H9 (cell line): ENCODE data around the gene OPA3. TPM values are rescaled to one million over a fixed set of nuclear protein-coding genes. Genes with fewer than 3 reads are reported as not detected.

Source experiments
- DNase-seq: peaks from one replicate; pipeline ENCODE4 v3.0.0-alpha.2; 2017
- H2AFZ ChIP-seq: one replicate; pipeline ENCODE4 v1.6.1; 2013; ENCODE audit warnings: mild to moderate bottlenecking, low read length, control low read depth, moderate library complexity
- H2AK5ac ChIP-seq: 2 replicates; pipeline ENCODE4 v1.6.1; 2013; ENCODE audit warnings: low read length, control low read depth, mixed read lengths; ENCODE audit not compliant: insufficient read length
- H2BK120ac ChIP-seq: one replicate; pipeline ENCODE4 v1.6.1; 2013; ENCODE audit warnings: low read depth, mild to moderate bottlenecking, low read length, control low read depth, inconsistent platforms; ENCODE audit not compliant: poor library complexity, severe bottlenecking
- H2BK12ac ChIP-seq: 2 replicates; pipeline ENCODE4 v1.6.1; 2013; ENCODE audit warnings: low read length, control low read depth, mixed read lengths, low read depth; ENCODE audit not compliant: insufficient read length
- H2BK15ac ChIP-seq: 2 replicates; pipeline ENCODE4 v1.6.1; 2013; ENCODE audit warnings: low read depth, low read length, control low read depth
- H2BK20ac ChIP-seq: one replicate; pipeline ENCODE4 v1.6.1; 2013; ENCODE audit warnings: low read depth, mild to moderate bottlenecking, low read length, control low read depth, inconsistent platforms; ENCODE audit not compliant: poor library complexity, severe bottlenecking
- H2BK5ac ChIP-seq: 2 replicates; pipeline ENCODE4 v1.6.1; 2013; ENCODE audit warnings: low read length, control low read depth, mixed read lengths; ENCODE audit not compliant: insufficient read length
- H3K14ac ChIP-seq: 2 replicates; pipeline ENCODE4 v1.6.1; 2013; ENCODE audit warnings: low read length, control low read depth; ENCODE audit not compliant: insufficient read depth
- H3K18ac ChIP-seq: 2 replicates; pipeline ENCODE4 v1.6.1; 2013; ENCODE audit warnings: low read depth, mild to moderate bottlenecking, mixed read lengths, low read length, control low read depth; ENCODE audit not compliant: insufficient read length
- H3K23ac ChIP-seq: 2 replicates; pipeline ENCODE4 v1.6.1; 2013; ENCODE audit warnings: low read length, control low read depth, mixed read lengths, low read depth; ENCODE audit not compliant: insufficient read length
- H3K23me2 ChIP-seq: 2 replicates; pipeline ENCODE4 v1.6.1; 2013; ENCODE audit warnings: low read depth, mild to moderate bottlenecking, mixed read lengths, low read length, control low read depth; ENCODE audit not compliant: insufficient read length, poor library complexity, severe bottlenecking
- H3K27ac ChIP-seq: 2 replicates; pipeline ENCODE4 v1.5.1; 2013; ENCODE audit warnings: low read length, control low read depth, mixed read lengths, low read depth; ENCODE audit not compliant: insufficient read length
- H3K27me3 ChIP-seq: 2 replicates; pipeline ENCODE4 v1.6.1; 2013; ENCODE audit warnings: low read length, control low read depth, inconsistent platforms; ENCODE audit not compliant: insufficient read depth
- H3K4ac ChIP-seq: 2 replicates; pipeline ENCODE4 v1.6.1; 2013; ENCODE audit warnings: low read depth, mild to moderate bottlenecking, control low read depth, inconsistent platforms, low read length, moderate library complexity
- H3K4me1 ChIP-seq: 2 replicates; pipeline ENCODE4 v1.6.1; 2013; ENCODE audit warnings: low read length, control low read depth, inconsistent platforms; ENCODE audit not compliant: insufficient read depth
- H3K4me2 ChIP-seq: 2 replicates; pipeline ENCODE4 v1.6.1; 2013; ENCODE audit warnings: low read length, control low read depth, mixed read lengths; ENCODE audit not compliant: insufficient read length, insufficient read depth
- H3K56ac ChIP-seq: 2 replicates; pipeline ENCODE4 v1.6.1; 2013; ENCODE audit warnings: low read depth, mild to moderate bottlenecking, mixed read lengths, low read length, control low read depth; ENCODE audit not compliant: insufficient read length
- H3K79me1 ChIP-seq: 2 replicates; pipeline ENCODE4 v1.6.1; 2013; ENCODE audit warnings: low read depth, mild to moderate bottlenecking, moderate library complexity, low read length, control low read depth, inconsistent platforms; ENCODE audit not compliant: insufficient read depth, poor library complexity, severe bottlenecking
- H3K79me2 ChIP-seq: 2 replicates; pipeline ENCODE4 v1.6.1; 2013; ENCODE audit warnings: low read length, control low read depth, inconsistent platforms; ENCODE audit not compliant: insufficient read depth
- H3K9ac ChIP-seq: 2 replicates; pipeline ENCODE4 v1.6.1; 2013; ENCODE audit warnings: low read length, control low read depth, mixed read lengths; ENCODE audit not compliant: insufficient read length; ENCODE audit errors: extremely low read depth
- H3K9me3 ChIP-seq: one replicate; pipeline ENCODE4 v1.6.1; 2013; ENCODE audit warnings: low read depth, low read length, inconsistent platforms; ENCODE audit not compliant: control insufficient read depth
- H3T11ph ChIP-seq: one replicate; pipeline ENCODE4 v1.6.1; 2013; ENCODE audit warnings: mild to moderate bottlenecking, low read length, control low read depth, inconsistent platforms
- H4K20me1 ChIP-seq: one replicate; pipeline ENCODE4 v1.6.1; 2013; ENCODE audit not compliant: control insufficient read depth, insufficient read length, insufficient read depth
- H4K5ac ChIP-seq: 2 replicates; pipeline ENCODE4 v1.6.1; 2013; ENCODE audit warnings: low read depth, mild to moderate bottlenecking, mixed read lengths, low read length, control low read depth; ENCODE audit not compliant: insufficient read length
- H4K8ac ChIP-seq: replicated peaks from 2 replicates; pipeline ENCODE4 v1.6.1; 2013; ENCODE audit warnings: low read length, control low read depth, mixed read lengths, low read depth; ENCODE audit not compliant: insufficient read length
- H4K91ac ChIP-seq: 2 replicates; pipeline ENCODE4 v1.6.1; 2013; ENCODE audit warnings: low read depth, mild to moderate bottlenecking, moderate library complexity, mixed read lengths, low read length, control low read depth; ENCODE audit not compliant: insufficient read length
- H3K27ac Mint-ChIP-seq, 3 experiments: 2 replicates in 2 of 3; 3 replicates in 1 of 3; pipeline ENCODE4 v1.8.0; 2020 to 2021; ENCODE audit warnings: mixed read lengths in 3 of 3, mild to moderate bottlenecking in 1 of 3, moderate library complexity in 1 of 3
- H3K27me3 Mint-ChIP-seq: 2 replicates; pipeline ENCODE4 v1.8.0; 2021; ENCODE audit warnings: low read depth, mild to moderate bottlenecking, moderate library complexity, mixed read lengths
- H3K36me3 Mint-ChIP-seq, 3 experiments: 2 replicates in 2 of 3; 3 replicates in 1 of 3; pipeline ENCODE4 v1.8.0; 2020 to 2021; ENCODE audit warnings: low read depth in 3 of 3, mixed read lengths in 3 of 3; ENCODE audit not compliant: insufficient read depth in 1 of 3
- H3K4me1 Mint-ChIP-seq, 2 experiments: 2 replicates each; pipeline ENCODE4 v1.8.0; 2020; ENCODE audit warnings: mixed read lengths in 2 of 2
- H3K4me3 Mint-ChIP-seq, 2 experiments: 2 replicates in 1 of 2; 3 replicates in 1 of 2; pipeline ENCODE4 v1.8.0; 2020 to 2021; ENCODE audit warnings: mild to moderate bottlenecking in 2 of 2, mixed read lengths in 2 of 2, moderate library complexity in 1 of 2
- H3K9me3 Mint-ChIP-seq, 2 experiments: 2 replicates in 1 of 2; 3 replicates in 1 of 2; pipeline ENCODE4 v1.8.0; 2020; ENCODE audit warnings: mild to moderate bottlenecking in 2 of 2, mixed read lengths in 2 of 2, moderate library complexity in 1 of 2
- WGBS: extraction: QIAGEN DNeasy Blood & Tissue Kit; methylation state at CpG from one replicate; pipeline ENCODE4 v1.1.7; 2013; ENCODE audit warnings: missing lambda C conversion rate, low lambda C conversion rate, mixed read lengths; ENCODE audit not compliant: insufficient read length; ENCODE audit errors: extremely low coverage; 5-methylcytosine and 5-hydroxymethylcytosine counted together
- total RNA-seq: library from RNA; stranded (reverse); gene quantifications from 2 replicates; pipeline ENCODE4 v1.2.1, GENCODE V29; 2021
- TF ChIP-seq, protein P1 (sequence below): fragments of 200-600 bp; sonication (generic); conservative IDR thresholded peaks from 3 replicates; pipeline ENCODE4 v1.8.0; 2021; ENCODE audit warnings: antibody characterized with exemption, mild to moderate bottlenecking

OPA3 gene
- total RNA-seq, 1 experiment from 2014 or later = 13.0 TPM

- Histone ChIP-seq H4K5ac (no peak overlapping the region), H2BK12ac (no peak overlapping the region), H2AK5ac (no peak overlapping the region), H2BK120ac (no peak overlapping the region), H4K91ac (no peak overlapping the region), H3K23me2 (no peaks in the 10 kb centered on the region), H3K56ac (no peak overlapping the region), H3K9ac (no peak overlapping the region), H2BK5ac (no peak overlapping the region), H2AFZ (no peak overlapping the region), H4K8ac (no peak overlapping the region), H3K23ac (no peak overlapping the region), H3K79me2 (no peaks in the 10 kb centered on the region), H2BK20ac (no peak overlapping the region), H3T11ph (no peak overlapping the region), H3K27ac (no peak overlapping the region), H3K79me1 (no peaks in the 10 kb centered on the region), H3K4me2 (no peak overlapping the region), H3K4me1 (peaks cover 4% of the 10 kb centered on the region; the same call in 1 of the 2 replicates), H3K9me3 (no peaks in the 10 kb centered on the region), H3K27me3 (no peaks in the 10 kb centered on the region), H3K18ac (no peak overlapping the region), H3K14ac (no peak overlapping the region), H3K4ac (no peak overlapping the region), H4K20me1 (peaks cover 2% of the 10 kb centered on the region), H2BK15ac (no peak overlapping the region)
- no CpG with 5 or more reads among the region's 2 CpGs for WGBS
- TF ChIP-seq, protein P1, sequence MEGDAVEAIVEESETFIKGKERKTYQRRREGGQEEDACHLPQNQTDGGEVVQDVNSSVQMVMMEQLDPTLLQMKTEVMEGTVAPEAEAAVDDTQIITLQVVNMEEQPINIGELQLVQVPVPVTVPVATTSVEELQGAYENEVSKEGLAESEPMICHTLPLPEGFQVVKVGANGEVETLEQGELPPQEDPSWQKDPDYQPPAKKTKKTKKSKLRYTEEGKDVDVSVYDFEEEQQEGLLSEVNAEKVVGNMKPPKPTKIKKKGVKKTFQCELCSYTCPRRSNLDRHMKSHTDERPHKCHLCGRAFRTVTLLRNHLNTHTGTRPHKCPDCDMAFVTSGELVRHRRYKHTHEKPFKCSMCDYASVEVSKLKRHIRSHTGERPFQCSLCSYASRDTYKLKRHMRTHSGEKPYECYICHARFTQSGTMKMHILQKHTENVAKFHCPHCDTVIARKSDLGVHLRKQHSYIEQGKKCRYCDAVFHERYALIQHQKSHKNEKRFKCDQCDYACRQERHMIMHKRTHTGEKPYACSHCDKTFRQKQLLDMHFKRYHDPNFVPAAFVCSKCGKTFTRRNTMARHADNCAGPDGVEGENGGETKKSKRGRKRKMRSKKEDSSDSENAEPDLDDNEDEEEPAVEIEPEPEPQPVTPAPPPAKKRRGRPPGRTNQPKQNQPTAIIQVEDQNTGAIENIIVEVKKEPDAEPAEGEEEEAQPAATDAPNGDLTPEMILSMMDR = no peak
- Mint-ChIP-seq H3K4me1 (peaks cover 16 to 17% of the 10 kb centered on the region in 2 experiments), H3K4me3 (no peak overlapping the region), H3K36me3 (no peaks in the 10 kb centered on the region; a peak in 2 of 7 replicates), H3K27ac (no peak overlapping the region), H3K27me3 (no peaks in the 10 kb centered on the region), H3K9me3 (no peaks in the 10 kb centered on the region)
- DNase-seq = no peak
Observed at GRCh38 chr19:45567609-45568008, 17.0 kb downstream of the OPA3 start.
